Omental fat pad (tissue), 4 donors: ENCODE data around the gene TLK2. TPM values are rescaled to one million over a fixed set of nuclear protein-coding genes. Genes with fewer than 3 reads are reported as not detected.

Source experiments
- ATAC-seq: fragments of 150-250 bp; one replicate; pipeline ENCODE4 v1.9.1; 2016; ENCODE audit warnings: mild to moderate bottlenecking, moderate library complexity; ENCODE audit not compliant: low FRiP score
- DNase-seq: peaks from one replicate; pipeline ENCODE4 v3.0.0-alpha.2; 2019; ENCODE audit warnings: low spot score
- CTCF ChIP-seq, 3 donors: fragments of 450-650 bp; IDR thresholded peaks; one replicate each; pipeline ENCODE4 v1.5.1; 2016 to 2017; ENCODE audit warnings: antibody characterized with exemption in 3 of 3, mild to moderate bottlenecking in 3 of 3, moderate library complexity in 2 of 3
- total RNA-seq, 4 donors: library from RNA; depleted of rRNA; stranded (reverse); fragments of >200 nt; gene quantifications; one replicate each; pipeline ENCODE4 v1.1.0, GENCODE V29; 2016

TLK2 gene
- total RNA-seq, 4 donors from 2014 or later, result 28.2 to 40.2 (median 35.1) TPM

DNA sequence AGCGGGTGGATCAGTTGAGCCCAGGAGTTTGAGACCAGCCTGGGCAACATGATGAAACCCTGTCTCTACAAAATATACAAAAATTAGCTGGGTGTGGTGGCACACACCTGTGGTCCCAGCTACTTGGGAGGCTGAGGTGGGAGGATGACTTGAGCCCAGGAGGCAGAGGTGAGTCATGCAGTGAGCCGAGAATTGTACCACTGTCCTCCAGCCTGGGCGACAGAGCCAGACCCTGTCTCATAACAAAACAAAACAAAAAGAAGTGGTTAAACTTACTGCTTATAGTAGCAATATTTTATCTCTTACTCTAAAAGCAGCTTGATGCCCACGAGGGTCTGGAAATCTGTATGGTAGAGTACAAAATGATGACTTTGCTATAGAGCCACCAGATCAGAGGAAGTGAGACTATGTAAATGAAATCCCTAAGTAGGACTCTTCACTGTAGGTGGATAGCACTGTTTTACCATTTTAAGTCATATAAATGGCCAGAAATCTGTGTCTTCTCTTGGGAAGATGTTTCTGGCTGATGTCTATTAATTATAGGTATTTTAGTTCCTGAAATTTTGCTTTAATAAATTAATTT lies 88.5 kb downstream of the TLK2 start:
- DNase-seq (no peak), ATAC-seq (no peak)
- no peak for TF ChIP-seq CTCF (IDR thresholded peaks at IDR 0.05)

DNA sequence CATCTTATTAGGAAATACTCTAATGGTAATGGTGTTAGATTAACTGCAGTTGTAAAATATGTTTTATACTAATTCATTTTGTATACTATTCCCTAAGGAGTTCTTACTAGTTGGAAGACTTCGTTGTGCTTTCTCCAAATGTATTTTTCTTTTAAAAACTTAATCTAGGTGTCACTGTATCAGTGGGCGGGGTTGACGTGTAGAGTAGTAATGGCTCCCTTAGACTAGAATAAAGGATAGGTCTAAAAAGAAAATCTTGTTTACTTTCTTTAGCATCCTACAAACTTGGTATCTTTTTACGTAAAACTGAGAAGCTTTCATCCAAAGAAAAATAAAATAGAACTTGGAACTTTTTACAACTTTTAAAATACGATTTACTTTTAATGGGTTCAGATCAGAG lies 93.9 kb downstream of the TLK2 start:
- DNase-seq (no peak), ATAC-seq (no peak)
- no peak for TF ChIP-seq CTCF (IDR thresholded peaks at IDR 0.05)

- DNase-seq, result no peak
- no peak for ATAC-seq
- no peak for TF ChIP-seq CTCF (IDR thresholded peaks at IDR 0.05)
These were observed 94.3 kb downstream of the TLK2 start for GRCh38 chr17:62572888-62573401.

- no peak for TF ChIP-seq CTCF (IDR thresholded peaks at IDR 0.05)
- no peak for ATAC-seq
- no peak for DNase-seq
These were observed 95.0 kb downstream of the TLK2 start for GRCh38 chr17:62573480-62574117.

- ATAC-seq (no peak), DNase-seq (no peak)
- TF ChIP-seq CTCF (IDR thresholded peaks at IDR 0.05), result no peak
These were observed 97.8 kb downstream of the TLK2 start for GRCh38 chr17:62576382-62576781.

DNA sequence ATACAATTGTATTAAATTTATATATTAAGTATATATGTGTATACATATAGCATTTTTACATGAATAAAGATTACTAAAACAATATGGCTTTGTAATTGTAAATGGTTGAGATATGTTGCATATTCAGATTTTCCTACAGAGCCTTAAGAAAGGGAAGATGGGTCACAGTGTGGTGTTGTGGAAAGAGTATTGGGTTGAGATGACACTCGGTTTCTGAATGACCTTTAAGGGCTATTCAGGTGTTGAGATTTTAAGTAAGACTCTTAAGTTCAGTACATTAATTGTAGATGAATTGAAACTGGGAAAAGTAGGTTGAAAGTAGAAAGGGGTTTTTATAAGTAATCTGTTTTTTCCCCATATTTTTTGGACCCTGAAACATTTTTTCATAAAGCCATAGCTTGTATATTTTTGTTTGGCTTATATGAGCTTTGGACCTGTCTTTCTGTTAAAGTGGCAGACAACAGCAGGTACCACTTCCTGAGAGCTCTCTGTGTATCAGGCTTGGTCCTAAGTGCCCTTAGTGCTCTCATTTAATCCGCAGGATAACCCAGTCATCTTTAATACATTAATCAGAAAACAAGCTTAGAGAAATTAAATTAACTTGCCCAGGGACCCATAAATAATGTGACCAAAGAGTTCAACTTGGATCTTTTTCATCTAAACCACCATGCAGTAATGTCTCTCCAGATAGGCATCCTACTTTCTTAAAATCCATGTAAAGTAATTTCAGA lies 100.3 kb downstream of the TLK2 start:
- DNase-seq (no peak), ATAC-seq (no peak)
- TF ChIP-seq CTCF (IDR thresholded peaks at IDR 0.05), result no peak
